H9 (cell line): ENCODE results near the gene BCAS1. TPM values are rescaled to one million over a fixed set of nuclear protein-coding genes. Genes with fewer than 3 reads are reported as not detected.

Source experiments
- DNase-seq: peaks from one replicate; pipeline ENCODE4 v3.0.0-alpha.2; 2017
- H2AFZ ChIP-seq: one replicate; pipeline ENCODE4 v1.6.1; 2013; ENCODE audit warnings: mild to moderate bottlenecking, low read length, control low read depth, moderate library complexity
- H2AK5ac ChIP-seq: 2 replicates; pipeline ENCODE4 v1.6.1; 2013; ENCODE audit warnings: low read length, control low read depth, mixed read lengths; ENCODE audit not compliant: insufficient read length
- H2BK120ac ChIP-seq: one replicate; pipeline ENCODE4 v1.6.1; 2013; ENCODE audit warnings: low read depth, mild to moderate bottlenecking, low read length, control low read depth, inconsistent platforms; ENCODE audit not compliant: poor library complexity, severe bottlenecking
- H2BK12ac ChIP-seq: 2 replicates; pipeline ENCODE4 v1.6.1; 2013; ENCODE audit warnings: low read length, control low read depth, mixed read lengths, low read depth; ENCODE audit not compliant: insufficient read length
- H2BK15ac ChIP-seq: 2 replicates; pipeline ENCODE4 v1.6.1; 2013; ENCODE audit warnings: low read depth, low read length, control low read depth
- H2BK20ac ChIP-seq: one replicate; pipeline ENCODE4 v1.6.1; 2013; ENCODE audit warnings: low read depth, mild to moderate bottlenecking, low read length, control low read depth, inconsistent platforms; ENCODE audit not compliant: poor library complexity, severe bottlenecking
- H2BK5ac ChIP-seq: 2 replicates; pipeline ENCODE4 v1.6.1; 2013; ENCODE audit warnings: low read length, control low read depth, mixed read lengths; ENCODE audit not compliant: insufficient read length
- H3K14ac ChIP-seq: 2 replicates; pipeline ENCODE4 v1.6.1; 2013; ENCODE audit warnings: low read length, control low read depth; ENCODE audit not compliant: insufficient read depth
- H3K18ac ChIP-seq: 2 replicates; pipeline ENCODE4 v1.6.1; 2013; ENCODE audit warnings: low read depth, mild to moderate bottlenecking, mixed read lengths, low read length, control low read depth; ENCODE audit not compliant: insufficient read length
- H3K23ac ChIP-seq: 2 replicates; pipeline ENCODE4 v1.6.1; 2013; ENCODE audit warnings: low read length, control low read depth, mixed read lengths, low read depth; ENCODE audit not compliant: insufficient read length
- H3K23me2 ChIP-seq: 2 replicates; pipeline ENCODE4 v1.6.1; 2013; ENCODE audit warnings: low read depth, mild to moderate bottlenecking, mixed read lengths, low read length, control low read depth; ENCODE audit not compliant: insufficient read length, poor library complexity, severe bottlenecking
- H3K27ac ChIP-seq: 2 replicates; pipeline ENCODE4 v1.5.1; 2013; ENCODE audit warnings: low read length, control low read depth, mixed read lengths, low read depth; ENCODE audit not compliant: insufficient read length
- H3K27me3 ChIP-seq: 2 replicates; pipeline ENCODE4 v1.6.1; 2013; ENCODE audit warnings: low read length, control low read depth, inconsistent platforms; ENCODE audit not compliant: insufficient read depth
- H3K4ac ChIP-seq: 2 replicates; pipeline ENCODE4 v1.6.1; 2013; ENCODE audit warnings: low read depth, mild to moderate bottlenecking, control low read depth, inconsistent platforms, low read length, moderate library complexity
- H3K4me1 ChIP-seq: 2 replicates; pipeline ENCODE4 v1.6.1; 2013; ENCODE audit warnings: low read length, control low read depth, inconsistent platforms; ENCODE audit not compliant: insufficient read depth
- H3K4me2 ChIP-seq: 2 replicates; pipeline ENCODE4 v1.6.1; 2013; ENCODE audit warnings: low read length, control low read depth, mixed read lengths; ENCODE audit not compliant: insufficient read length, insufficient read depth
- H3K56ac ChIP-seq: 2 replicates; pipeline ENCODE4 v1.6.1; 2013; ENCODE audit warnings: low read depth, mild to moderate bottlenecking, mixed read lengths, low read length, control low read depth; ENCODE audit not compliant: insufficient read length
- H3K79me1 ChIP-seq: 2 replicates; pipeline ENCODE4 v1.6.1; 2013; ENCODE audit warnings: low read depth, mild to moderate bottlenecking, moderate library complexity, low read length, control low read depth, inconsistent platforms; ENCODE audit not compliant: insufficient read depth, poor library complexity, severe bottlenecking
- H3K79me2 ChIP-seq: 2 replicates; pipeline ENCODE4 v1.6.1; 2013; ENCODE audit warnings: low read length, control low read depth, inconsistent platforms; ENCODE audit not compliant: insufficient read depth
- H3K9ac ChIP-seq: 2 replicates; pipeline ENCODE4 v1.6.1; 2013; ENCODE audit warnings: low read length, control low read depth, mixed read lengths; ENCODE audit not compliant: insufficient read length; ENCODE audit errors: extremely low read depth
- H3K9me3 ChIP-seq: one replicate; pipeline ENCODE4 v1.6.1; 2013; ENCODE audit warnings: low read depth, low read length, inconsistent platforms; ENCODE audit not compliant: control insufficient read depth
- H3T11ph ChIP-seq: one replicate; pipeline ENCODE4 v1.6.1; 2013; ENCODE audit warnings: mild to moderate bottlenecking, low read length, control low read depth, inconsistent platforms
- H4K20me1 ChIP-seq: one replicate; pipeline ENCODE4 v1.6.1; 2013; ENCODE audit not compliant: control insufficient read depth, insufficient read length, insufficient read depth
- H4K5ac ChIP-seq: 2 replicates; pipeline ENCODE4 v1.6.1; 2013; ENCODE audit warnings: low read depth, mild to moderate bottlenecking, mixed read lengths, low read length, control low read depth; ENCODE audit not compliant: insufficient read length
- H4K8ac ChIP-seq: replicated peaks from 2 replicates; pipeline ENCODE4 v1.6.1; 2013; ENCODE audit warnings: low read length, control low read depth, mixed read lengths, low read depth; ENCODE audit not compliant: insufficient read length
- H4K91ac ChIP-seq: 2 replicates; pipeline ENCODE4 v1.6.1; 2013; ENCODE audit warnings: low read depth, mild to moderate bottlenecking, moderate library complexity, mixed read lengths, low read length, control low read depth; ENCODE audit not compliant: insufficient read length
- H3K27ac Mint-ChIP-seq, 3 experiments: 2 replicates in 2 of 3; 3 replicates in 1 of 3; pipeline ENCODE4 v1.8.0; 2020 to 2021; ENCODE audit warnings: mixed read lengths in 3 of 3, mild to moderate bottlenecking in 1 of 3, moderate library complexity in 1 of 3
- H3K27me3 Mint-ChIP-seq: 2 replicates; pipeline ENCODE4 v1.8.0; 2021; ENCODE audit warnings: low read depth, mild to moderate bottlenecking, moderate library complexity, mixed read lengths
- H3K36me3 Mint-ChIP-seq, 3 experiments: 2 replicates in 2 of 3; 3 replicates in 1 of 3; pipeline ENCODE4 v1.8.0; 2020 to 2021; ENCODE audit warnings: low read depth in 3 of 3, mixed read lengths in 3 of 3; ENCODE audit not compliant: insufficient read depth in 1 of 3
- H3K4me1 Mint-ChIP-seq, 2 experiments: 2 replicates each; pipeline ENCODE4 v1.8.0; 2020; ENCODE audit warnings: mixed read lengths in 2 of 2
- H3K4me3 Mint-ChIP-seq, 2 experiments: 2 replicates in 1 of 2; 3 replicates in 1 of 2; pipeline ENCODE4 v1.8.0; 2020 to 2021; ENCODE audit warnings: mild to moderate bottlenecking in 2 of 2, mixed read lengths in 2 of 2, moderate library complexity in 1 of 2
- H3K9me3 Mint-ChIP-seq, 2 experiments: 2 replicates in 1 of 2; 3 replicates in 1 of 2; pipeline ENCODE4 v1.8.0; 2020; ENCODE audit warnings: mild to moderate bottlenecking in 2 of 2, mixed read lengths in 2 of 2, moderate library complexity in 1 of 2
- CTCF ChIP-seq: fragments of 200-600 bp; sonication (generic); conservative IDR thresholded peaks from 3 replicates; pipeline ENCODE4 v1.8.0; 2021; ENCODE audit warnings: antibody characterized with exemption, mild to moderate bottlenecking
- WGBS: extraction: QIAGEN DNeasy Blood & Tissue Kit; methylation state at CpG from one replicate; pipeline ENCODE4 v1.1.7; 2013; ENCODE audit warnings: missing lambda C conversion rate, low lambda C conversion rate, mixed read lengths; ENCODE audit not compliant: insufficient read length; ENCODE audit errors: extremely low coverage; 5-methylcytosine and 5-hydroxymethylcytosine counted together
- total RNA-seq: library from RNA; stranded (reverse); gene quantifications from 2 replicates; pipeline ENCODE4 v1.2.1, GENCODE V29; 2021

BCAS1 gene
- total RNA-seq, 1 experiment from 2014 or later: 0.15 TPM

DNA sequence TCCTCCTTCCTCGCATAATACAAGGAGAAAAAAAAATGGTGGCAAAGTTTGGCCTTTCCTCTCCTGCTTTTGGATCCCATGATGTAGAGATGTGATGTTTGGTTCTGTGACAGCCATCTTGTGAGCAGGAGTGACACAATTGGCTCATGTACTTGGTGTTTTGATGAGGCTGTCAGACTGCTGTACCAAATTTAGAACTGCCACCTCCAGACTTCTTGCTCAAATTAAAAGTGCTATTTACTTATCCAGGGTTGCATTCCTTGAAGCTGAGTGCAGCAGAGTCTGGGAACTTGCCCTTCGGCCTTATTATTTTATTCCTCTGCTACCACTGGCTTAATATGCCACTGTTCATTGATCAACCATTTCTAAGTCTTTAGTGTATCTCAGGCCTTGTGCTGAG lies 21.9 kb downstream of the BCAS1 start:
- no peak overlapping the region for H2BK20ac ChIP-seq
- H3K27ac Mint-ChIP-seq: no peak overlapping the region
- no peaks in the 10 kb centered on the region for H3K79me1 ChIP-seq
- H4K91ac ChIP-seq: no peak overlapping the region
- no peak overlapping the region for H4K5ac ChIP-seq
- no peak overlapping the region for H3K14ac ChIP-seq
- H2AK5ac ChIP-seq: no peak overlapping the region
- no peak overlapping the region for H3K27ac ChIP-seq
- H3K4me2 ChIP-seq: no peak overlapping the region
- no peak overlapping the region for H3K56ac ChIP-seq
- no peak overlapping the region for H3T11ph ChIP-seq
- no peaks in the 10 kb centered on the region for H4K20me1 ChIP-seq
- no peak overlapping the region for H3K4ac ChIP-seq
- H3K36me3 Mint-ChIP-seq: peaks cover 0 to 4% (median 0%) of the 10 kb centered on the region in 3 experiments; a peak in 1 of 7 replicates
- H3K9me3 Mint-ChIP-seq: peaks cover 2 to 3% of the 10 kb centered on the region in 2 experiments; a peak in 3 of 5 replicates
- H2BK120ac ChIP-seq: no peak overlapping the region
- no peak overlapping the region for H2BK5ac ChIP-seq
- H3K27me3 Mint-ChIP-seq: no peaks in the 10 kb centered on the region
- TF ChIP-seq CTCF: no peak
- H3K27me3 ChIP-seq: no peaks in the 10 kb centered on the region
- H3K23ac ChIP-seq: no peak overlapping the region
- no peaks in the 10 kb centered on the region for H3K9me3 ChIP-seq
- no peaks in the 10 kb centered on the region for H3K23me2 ChIP-seq
- H2BK15ac ChIP-seq: no peak overlapping the region
- no peak overlapping the region for H2AFZ ChIP-seq
- H3K79me2 ChIP-seq: no peaks in the 10 kb centered on the region
- no peak overlapping the region for H4K8ac ChIP-seq
- no peaks in the 10 kb centered on the region for H3K4me1 ChIP-seq
- no peak for DNase-seq
- H2BK12ac ChIP-seq: no peak overlapping the region
- no peak overlapping the region for H3K4me3 Mint-ChIP-seq
- H3K4me1 Mint-ChIP-seq: peaks cover 4 to 6% of the 10 kb centered on the region in 2 experiments
- H3K9ac ChIP-seq: no peak overlapping the region
- no CpG with 5 or more reads among the region's 2 CpGs for WGBS
- no peak overlapping the region for H3K18ac ChIP-seq
